KOPT-K1 (cell line): ENCODE measurements around the gene TMEM120B.
A peak's percentile ranks its signal among the peaks of the same experiment; 100 is the strongest.

Experiments used
- H3K27ac ChIP-seq: fragments of 200-600 bp; sonication (generic); 2 replicates; pipeline ENCODE4 v1.5.1; 2016; ENCODE audit warnings: antibody characterized with exemption, mild to moderate bottlenecking, low read depth, low read length; ENCODE audit not compliant: poor library complexity, severe bottlenecking
- H3K36me3 ChIP-seq: fragments of 200-600 bp; sonication (generic); 2 replicates; pipeline ENCODE4 v1.5.1; 2017; ENCODE audit warnings: antibody characterized with exemption, mild to moderate bottlenecking, low read length, moderate library complexity; ENCODE audit not compliant: insufficient read depth
- H3K9me3 ChIP-seq: fragments of 200-600 bp; sonication (generic); 2 replicates; pipeline ENCODE4 v1.5.1; 2017; ENCODE audit warnings: antibody characterized with exemption, low read length, mild to moderate bottlenecking; ENCODE audit not compliant: insufficient read depth, poor library complexity, severe bottlenecking

The TMEM120B gene

DNA sequence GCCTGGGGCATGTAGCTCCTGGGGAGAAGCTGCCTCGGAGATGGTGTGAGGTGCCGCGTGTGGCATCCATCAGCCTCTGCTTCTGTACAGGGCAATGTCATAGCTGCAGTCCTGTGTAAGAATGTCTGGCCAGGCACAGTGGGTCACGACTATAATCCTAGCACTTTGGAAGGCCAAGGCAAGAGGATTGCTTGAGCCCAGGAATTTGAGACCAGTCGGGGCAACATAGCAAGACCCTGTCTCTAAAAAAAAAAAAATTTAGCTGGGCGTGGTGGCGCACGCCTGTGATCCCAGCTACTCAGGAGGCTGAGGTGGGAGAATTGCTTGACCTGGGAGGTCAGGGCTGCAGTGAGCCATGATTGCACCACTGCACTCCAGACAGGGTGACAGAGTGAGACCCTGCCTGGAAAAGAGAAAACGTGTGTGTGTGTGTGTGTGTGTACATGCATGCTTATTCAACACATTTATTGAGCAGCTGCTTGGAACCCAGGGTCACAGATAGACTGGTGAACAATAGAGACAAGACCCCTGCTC lies 56.8 kb downstream of the TMEM120B start:
- no peaks in the 10 kb centered on the region for H3K9me3 ChIP-seq
- H3K27ac ChIP-seq: no peak overlapping the region
- H3K36me3 ChIP-seq: peaks cover 5% of the 10 kb centered on the region; the same call in 1 of the 2 replicates

DNA sequence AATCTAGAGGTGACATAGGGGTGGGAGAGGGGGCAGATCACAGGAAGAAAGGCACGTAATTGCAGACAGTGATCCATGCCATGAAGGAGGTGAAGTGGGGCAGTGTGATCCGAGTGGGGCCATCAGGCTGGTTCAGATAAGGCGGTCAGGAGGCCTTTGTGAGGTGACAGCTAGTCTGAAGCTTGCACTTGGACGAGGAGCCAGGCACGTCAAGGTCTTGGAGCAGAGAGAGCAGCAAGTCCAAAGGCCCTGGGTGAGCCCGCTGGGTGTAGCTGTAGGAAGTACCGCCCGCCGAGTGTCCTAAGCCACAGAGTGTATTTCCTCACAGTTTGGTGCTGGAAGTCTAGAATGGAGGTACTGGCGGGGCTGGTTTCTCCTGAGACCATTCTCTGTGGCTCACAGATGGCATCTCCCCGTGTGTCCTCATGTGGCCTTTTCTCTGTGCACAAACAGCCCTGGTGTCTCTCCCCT lies 57.3 kb downstream of the TMEM120B start:
- Histone ChIP-seq H3K9me3 (no peaks in the 10 kb centered on the region), H3K36me3 (0 out of 2 replicates have a peak, but pooled peaks cover under 1% of the 10 kb centered on the region), H3K27ac (no peak overlapping the region)

- no peak overlapping the region for H3K27ac ChIP-seq
- H3K9me3 ChIP-seq: no peaks in the 10 kb centered on the region
- no peaks in the 10 kb centered on the region for H3K36me3 ChIP-seq
These were observed 57.8 kb downstream of the TMEM120B start for GRCh38 chr12:121770388-121770787.

DNA sequence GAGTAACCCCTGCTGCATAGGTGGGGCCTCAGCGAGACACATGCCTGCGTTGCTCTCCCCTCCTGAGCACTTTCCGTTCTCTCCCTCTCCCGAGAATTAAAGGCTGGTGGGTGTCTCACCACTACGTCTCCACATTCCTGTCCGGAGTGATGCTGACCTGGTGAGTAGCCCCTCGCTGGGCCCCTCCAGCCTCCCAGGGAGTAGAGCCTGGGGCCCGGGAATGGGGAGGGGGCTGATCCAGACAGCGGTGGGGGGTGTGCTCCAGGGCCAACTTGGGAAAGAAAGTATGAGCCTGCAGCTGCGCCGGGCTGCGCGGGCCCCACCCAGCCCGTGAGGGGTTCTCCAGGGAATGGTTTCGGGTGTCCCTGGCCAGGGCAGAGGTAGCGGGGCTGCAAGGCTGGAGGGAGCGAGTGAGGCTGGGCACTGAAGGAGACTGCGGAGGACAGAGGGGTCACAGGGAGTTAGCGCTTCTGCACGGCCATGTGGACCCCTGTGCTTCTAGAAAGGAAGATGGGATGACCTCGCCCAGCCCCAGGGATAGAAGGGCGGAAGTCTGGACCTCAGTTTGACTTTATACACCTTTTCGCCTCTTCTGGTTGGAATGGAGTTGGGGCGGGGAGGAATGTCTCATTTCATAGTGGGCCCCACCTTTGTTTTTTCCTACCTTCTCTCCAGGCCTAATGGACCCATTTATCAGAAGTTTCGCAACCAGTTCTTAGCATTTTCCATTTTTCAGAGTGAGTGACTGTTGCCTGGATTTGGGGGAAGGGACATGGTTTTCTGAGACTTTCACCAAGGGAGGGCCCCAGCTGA lies 58.5 kb downstream of the TMEM120B start:
- Histone ChIP-seq H3K9me3 (no peaks in the 10 kb centered on the region), H3K36me3 (no peaks in the 10 kb centered on the region), H3K27ac (no peak overlapping the region)

GRCh38 chr12:121773011-121773777 lies 60.6 kb downstream of the TMEM120B start:
- no peaks in the 10 kb centered on the region for H3K9me3 ChIP-seq
- H3K36me3 ChIP-seq: peaks cover 11% of the 10 kb centered on the region
- H3K27ac ChIP-seq: peak overlapping the region; percentile 30

GRCh38 chr12:121774968-121775474 lies 62.5 kb downstream of the TMEM120B start:
- no peak overlapping the region for H3K27ac ChIP-seq

DNA sequence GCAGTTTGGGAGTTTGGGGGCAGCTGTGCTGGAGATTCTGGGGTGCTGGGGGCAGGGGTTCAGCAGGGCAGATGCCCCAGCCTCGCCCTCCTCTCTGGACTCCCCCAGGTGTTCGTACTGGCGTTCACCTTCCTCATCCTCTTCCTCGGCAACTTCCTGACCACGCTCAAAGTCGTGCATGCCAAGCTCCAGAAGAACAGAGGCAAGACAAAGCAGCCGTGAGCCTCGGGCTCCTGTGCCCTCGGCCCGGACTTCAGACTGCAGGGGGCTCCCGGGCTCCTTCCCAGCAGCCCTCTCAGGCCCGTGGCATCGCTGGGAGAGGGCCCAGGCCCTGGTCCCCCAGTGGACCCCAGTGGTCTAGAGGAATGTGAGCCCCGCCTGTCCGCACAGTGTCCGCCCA lies 62.9 kb downstream of the TMEM120B start:
- H3K27ac ChIP-seq: no peak overlapping the region
- no peaks in the 10 kb centered on the region for H3K9me3 ChIP-seq
- peaks cover 34% of the 10 kb centered on the region for H3K36me3 ChIP-seq

More at GRCh38 chr12:121774968-121775474, 62.5 kb downstream of the TMEM120B start:
- Histone ChIP-seq H3K9me3 (no peaks in the 10 kb centered on the region), H3K36me3 (peaks cover 30% of the 10 kb centered on the region)

GRCh38 chr12:121776190-121777098 lies 63.9 kb downstream of the TMEM120B start:
- Histone ChIP-seq H3K27ac (no peak overlapping the region), H3K9me3 (no peaks in the 10 kb centered on the region), H3K36me3 (peaks cover 44% of the 10 kb centered on the region)

DNA sequence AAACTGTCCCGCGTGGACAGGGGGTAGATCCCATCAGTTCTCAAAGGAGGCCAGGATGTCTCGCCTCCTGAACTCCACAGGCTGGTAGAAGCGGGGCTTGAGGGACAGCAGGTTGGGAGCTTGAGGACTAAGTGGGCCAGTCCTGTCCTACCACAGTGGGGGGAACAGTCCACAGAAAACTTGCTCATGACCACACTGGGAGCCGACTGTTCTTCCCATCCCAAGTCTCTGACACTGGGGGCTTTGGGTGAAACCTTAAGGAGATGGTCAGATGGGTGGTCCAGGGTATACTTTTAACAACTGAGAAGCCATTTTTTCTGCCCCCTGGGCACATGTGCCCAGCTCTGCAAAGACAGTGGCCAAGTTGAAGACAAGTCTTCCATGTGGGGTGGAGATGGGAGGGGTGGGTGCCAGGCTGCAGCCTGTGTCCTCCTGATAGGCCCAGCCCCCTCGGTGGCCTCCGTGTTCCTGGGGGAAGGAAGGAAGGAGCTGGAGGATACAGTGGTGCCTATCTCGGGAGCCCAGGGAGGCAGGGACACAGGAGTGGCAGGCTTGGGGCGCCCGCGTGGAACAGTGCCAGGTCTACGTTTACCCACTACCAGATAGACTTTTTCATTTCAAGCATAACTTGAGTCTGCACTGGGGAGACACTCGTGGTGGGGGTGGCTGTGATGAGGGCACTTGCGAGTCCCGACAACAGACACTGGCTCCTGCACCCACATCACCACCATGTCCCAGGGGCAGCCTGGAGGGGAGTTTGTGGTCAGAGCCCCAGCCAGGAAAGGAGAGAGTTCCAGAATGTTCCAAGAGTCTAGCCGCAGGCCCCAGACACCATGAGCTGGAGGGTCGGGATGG lies 66.2 kb downstream of the TMEM120B start:
- H3K36me3 ChIP-seq: peaks cover 47% of the 10 kb centered on the region
- H3K27ac ChIP-seq: no peak overlapping the region
- H3K9me3 ChIP-seq: no peaks in the 10 kb centered on the region

DNA sequence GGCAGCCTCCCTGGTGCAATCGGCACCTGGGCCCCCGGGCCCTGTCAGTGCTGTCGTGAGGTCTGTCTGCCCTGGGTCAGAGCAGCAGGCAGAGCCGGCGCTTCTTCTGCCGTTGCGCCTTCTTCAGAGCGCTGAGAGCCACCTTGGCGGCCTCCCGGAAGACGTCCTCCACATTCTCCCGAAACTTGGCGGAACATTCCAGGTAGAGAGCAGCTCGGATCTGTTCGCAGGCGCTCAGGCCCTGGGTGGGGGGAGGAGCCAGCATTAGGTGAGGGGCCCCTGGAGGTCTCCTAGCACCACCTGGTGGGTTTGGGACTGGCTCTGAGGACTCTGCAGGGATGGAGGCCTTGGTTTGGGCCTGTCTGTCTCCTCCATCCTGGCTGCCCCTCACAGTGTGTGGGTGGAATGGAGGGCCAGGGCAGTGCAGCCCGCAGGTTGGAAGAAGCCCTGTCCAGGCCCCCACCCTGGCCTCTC lies 66.9 kb downstream of the TMEM120B start:
- Histone ChIP-seq H3K27ac (no peak overlapping the region), H3K36me3 (peaks cover 48% of the 10 kb centered on the region), H3K9me3 (no peaks in the 10 kb centered on the region)

DNA sequence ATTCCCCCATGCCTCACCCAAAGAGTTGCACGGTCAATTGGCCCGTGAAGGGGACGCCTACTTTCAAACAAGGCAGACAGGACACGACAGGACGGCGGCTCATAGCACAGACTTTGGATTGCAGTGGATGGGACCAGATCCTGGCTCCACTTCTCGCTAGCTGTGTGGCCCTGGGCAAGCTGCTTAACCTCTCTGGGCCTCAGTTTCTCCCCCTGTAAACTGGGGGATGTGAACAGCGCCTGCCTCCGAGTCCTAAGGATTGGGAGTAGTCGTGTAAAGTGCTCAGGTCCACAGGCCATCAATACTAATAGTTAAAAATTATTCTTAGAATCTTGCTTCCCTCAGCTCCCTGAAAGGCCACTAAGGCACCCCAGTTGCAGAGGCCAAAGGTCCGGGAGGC lies 67.9 kb downstream of the TMEM120B start:
- H3K27ac ChIP-seq: no peak overlapping the region
- no peaks in the 10 kb centered on the region for H3K9me3 ChIP-seq
- H3K36me3 ChIP-seq: peaks cover 56% of the 10 kb centered on the region

DNA sequence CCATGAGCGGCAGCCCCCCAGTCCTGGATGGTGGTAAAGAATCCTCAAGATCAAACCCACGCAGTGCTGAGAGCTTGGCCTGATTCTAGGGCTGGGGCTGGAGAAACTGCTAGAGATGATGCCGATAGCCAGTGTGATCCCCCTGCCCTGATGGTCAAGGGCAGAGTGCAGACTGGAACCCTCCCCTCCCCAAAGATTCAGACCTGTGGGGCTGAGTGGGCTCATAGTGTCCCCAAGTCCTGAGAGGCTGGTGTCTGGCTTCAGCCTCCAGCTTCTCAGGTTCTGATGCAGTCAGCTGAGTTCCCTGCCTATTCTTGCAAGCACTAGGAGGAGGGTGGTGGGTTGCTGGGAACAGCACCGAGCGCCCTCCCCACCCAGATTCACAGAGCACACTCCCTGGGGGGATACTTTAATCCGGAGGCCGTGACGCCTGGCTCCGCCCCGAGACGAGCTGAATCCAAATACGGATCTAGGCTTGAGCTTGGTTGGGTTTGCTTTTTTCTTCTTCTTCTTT lies 69.0 kb downstream of the TMEM120B start:
- Histone ChIP-seq H3K27ac (peak overlapping the region; percentile 46), H3K9me3 (no peaks in the 10 kb centered on the region), H3K36me3 (peaks cover 61% of the 10 kb centered on the region)
